Tibial nerve (tissue), 4 donors: Measurements from ENCODE around the gene UBASH3B. TPM values are rescaled to one million over a fixed set of nuclear protein-coding genes. Genes with fewer than 3 reads are reported as not detected.

Source experiments
- DNase-seq, 2 donors: peaks; one replicate each; pipeline ENCODE4 v3.0.0-alpha.2; 2019; ENCODE audit warnings: low spot score in 2 of 2
- H3K27ac ChIP-seq, 4 donors: fragments of 200-600 bp; sonication (generic) in 3 of 4; one replicate each; pipeline ENCODE4 v1.5.1; 2017 to 2019; ENCODE audit warnings: mild to moderate bottlenecking in 1 of 4
- H3K27me3 ChIP-seq, 2 donors: fragments of 200-600 bp; sonication (generic) in 1 of 2; one replicate each; pipeline versions ENCODE4 v1.5.1 to v1.6.0; 2017 to 2019
- H3K36me3 ChIP-seq, 3 donors: fragments of 200-600 bp; sonication (generic); one replicate each; pipeline ENCODE4 v1.5.1; 2018 to 2019
- H3K4me1 ChIP-seq, 4 donors: fragments of 200-600 bp; sonication (generic) in 3 of 4; one replicate each; pipeline ENCODE4 v1.5.1; 2017 to 2019
- H3K4me3 ChIP-seq, 4 donors: fragments of 200-600 bp; sonication (generic) in 3 of 4; one replicate each; pipeline ENCODE4 v1.5.1; 2017 to 2019; ENCODE audit warnings: mild to moderate bottlenecking in 1 of 4, moderate library complexity in 1 of 4
- H3K9me3 ChIP-seq, 4 donors: fragments of 200-600 bp; sonication (generic) in 3 of 4; one replicate each; pipeline ENCODE4 v1.5.1; 2017 to 2019
- CTCF ChIP-seq, 5 experiments: fragments of 200-600 bp in 3 of 5; fragments of 450-650 bp in 2 of 5; sonication (generic) in 3 of 5; IDR thresholded peaks; one replicate each; pipeline ENCODE4 v1.5.1; 2016 to 2019; ENCODE audit warnings: antibody characterized with exemption in 5 of 5, mild to moderate bottlenecking in 3 of 5, moderate library complexity in 2 of 5
- EP300 ChIP-seq, 2 donors: sonication (generic); formaldehyde crosslinking; IDR thresholded peaks; one replicate each; pipeline ENCODE4 v1.6.1; 2017; ENCODE audit warnings: antibody characterized with exemption in 2 of 2, mild to moderate bottlenecking in 1 of 2
- POLR2A ChIP-seq, 2 donors: fragments of 450-650 bp; IDR thresholded peaks; one replicate each; pipeline ENCODE4 v1.6.1; 2017; ENCODE audit warnings: antibody characterized with exemption in 2 of 2, mild to moderate bottlenecking in 2 of 2, moderate library complexity in 2 of 2
- WGBS, 2 donors: methylation state at CpG; one replicate each; pipeline ENCODE4 v1.1.5; 2018; 5-methylcytosine and 5-hydroxymethylcytosine counted together
- total RNA-seq, 4 donors: library from RNA; depleted of rRNA; stranded (reverse); fragments of >200 nt; gene quantifications; one replicate each; pipeline ENCODE4 v1.1.0, GENCODE V29; 2016

UBASH3B gene
- total RNA-seq, 4 donors from 2014 or later: 0.66 to 5.1 (median 1.8) TPM

DNA sequence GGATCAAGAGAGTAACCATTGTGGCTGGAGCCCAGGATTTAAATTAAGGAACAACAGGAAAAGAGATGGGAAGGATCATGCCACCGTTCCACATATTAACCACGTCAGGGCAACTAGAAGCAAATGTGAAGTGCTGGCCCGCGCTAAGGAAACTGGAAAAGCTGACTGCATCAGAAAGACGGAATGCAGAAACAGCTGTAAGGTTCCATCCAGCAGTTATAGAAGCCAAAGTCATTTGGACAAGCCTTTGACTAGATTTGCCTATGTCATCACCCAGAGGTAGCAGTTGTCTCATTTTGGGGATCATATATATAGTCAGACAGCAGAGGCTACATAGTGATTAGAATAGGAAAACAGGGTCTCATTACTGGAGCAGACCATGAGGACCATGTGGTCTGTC lies 139.8 kb downstream of the UBASH3B start:
- H3K4me3 ChIP-seq: no peak overlapping the region
- WGBS, 2 donors: 87 to 94% methylated on average over 5 of the region's 5 CpGs
- no peak for DNase-seq
- H3K27me3 ChIP-seq: no peaks in the 10 kb centered on the region
- H3K27ac ChIP-seq: no peak overlapping the region
- H3K9me3 ChIP-seq: no peaks in the 10 kb centered on the region
- no peaks in the 10 kb centered on the region for H3K4me1 ChIP-seq
- H3K36me3 ChIP-seq: peaks cover 0 to 8% (median 0%) of the 10 kb centered on the region in 3 donors
- TF ChIP-seq EP300 (IDR thresholded peaks at IDR 0.05): no peak
- no peak for TF ChIP-seq POLR2A (IDR thresholded peaks at IDR 0.05)
- TF ChIP-seq CTCF (IDR thresholded peaks at IDR 0.05): no peak

- peak; percentile 40 to 69 for DNase-seq
- Histone ChIP-seq H3K4me1 (no peaks in the 10 kb centered on the region), H3K27me3 (no peaks in the 10 kb centered on the region), H3K36me3 (peaks cover 0 to 8% (median 0%) of the 10 kb centered on the region in 3 donors), H3K9me3 (no peaks in the 10 kb centered on the region), H3K27ac (no peak overlapping the region), H3K4me3 (no peak overlapping the region)
- WGBS, 2 donors: 66 to 70% methylated on average over 9 to 11 of the region's 11 CpGs
- TF ChIP-seq EP300 (IDR thresholded peaks at IDR 0.05) (no peak), CTCF (IDR thresholded peaks at IDR 0.05) (peak; percentile 55 to 78 (median 73)), POLR2A (IDR thresholded peaks at IDR 0.05) (no peak)
Measured at GRCh38 chr11:122796128-122796717, 140.7 kb downstream of the UBASH3B start.

DNA sequence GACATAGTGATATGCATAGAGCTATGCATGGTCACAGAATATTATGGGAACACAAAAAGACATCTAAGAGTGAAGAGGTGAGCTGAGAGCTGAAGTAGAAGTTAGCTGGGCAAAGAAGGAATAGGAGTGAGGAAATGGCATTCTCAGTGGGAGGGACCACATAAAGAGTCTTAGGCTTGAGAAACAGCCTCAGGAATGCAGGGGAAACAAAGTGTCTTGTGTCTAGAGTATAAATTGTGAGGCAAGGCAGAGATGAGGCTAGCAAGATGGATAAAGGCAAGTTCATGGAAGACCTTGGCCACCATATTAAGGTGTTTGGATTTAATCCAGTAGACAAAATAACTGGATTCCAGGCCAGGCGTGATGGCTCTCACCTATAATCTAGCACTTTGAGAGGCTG lies 142.1 kb downstream of the UBASH3B start:
- TF ChIP-seq CTCF (IDR thresholded peaks at IDR 0.05): no peak
- TF ChIP-seq POLR2A (IDR thresholded peaks at IDR 0.05): no peak
- TF ChIP-seq EP300 (IDR thresholded peaks at IDR 0.05): no peak
- WGBS, 2 donors: 59 to 61% methylated on average over 1 of the region's 1 CpG
- no peaks in the 10 kb centered on the region for H3K27me3 ChIP-seq
- DNase-seq: no peak
- H3K36me3 ChIP-seq: peaks cover 0 to 8% (median 0%) of the 10 kb centered on the region in 3 donors
- H3K4me1 ChIP-seq: no peaks in the 10 kb centered on the region
- H3K9me3 ChIP-seq: no peaks in the 10 kb centered on the region
- no peak overlapping the region for H3K4me3 ChIP-seq
- H3K27ac ChIP-seq: no peak overlapping the region

- Histone ChIP-seq H3K27me3 (no peaks in the 10 kb centered on the region), H3K36me3 (peaks cover 0 to 8% (median 0%) of the 10 kb centered on the region in 3 donors), H3K9me3 (no peaks in the 10 kb centered on the region), H3K27ac (no peak overlapping the region), H3K4me1 (no peaks in the 10 kb centered on the region), H3K4me3 (no peak overlapping the region)
- no peak for DNase-seq
- WGBS, 2 donors: 79% methylated on average over 4 of the region's 4 CpGs
- no peak for TF ChIP-seq POLR2A (IDR thresholded peaks at IDR 0.05)
- no peak for TF ChIP-seq EP300 (IDR thresholded peaks at IDR 0.05)
Measured at GRCh38 chr11:122799406-122800105, 144.0 kb downstream of the UBASH3B start.

DNA sequence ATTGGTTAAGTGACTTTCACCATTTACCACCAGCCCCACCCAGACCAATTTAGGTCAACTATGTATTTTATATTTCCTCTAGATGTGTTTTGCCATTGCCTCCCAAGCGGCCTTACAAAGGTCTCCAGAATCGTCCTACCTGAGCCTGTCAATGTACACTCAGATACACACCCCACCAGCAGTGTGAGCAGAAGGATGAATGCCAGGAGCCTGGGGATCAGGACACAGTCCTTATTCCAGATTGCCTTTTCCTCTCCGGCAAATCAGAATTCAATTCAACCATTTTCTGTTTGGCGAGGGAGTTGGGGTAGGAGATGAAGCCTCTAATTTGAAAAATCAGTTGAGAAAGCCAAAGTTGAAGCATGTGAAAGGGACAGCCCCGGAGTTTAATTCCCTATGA lies 147.4 kb downstream of the UBASH3B start:
- Histone ChIP-seq H3K27ac (no peak overlapping the region), H3K27me3 (no peaks in the 10 kb centered on the region), H3K4me1 (peaks cover 0 to 1% (median 0%) of the 10 kb centered on the region in 4 donors), H3K4me3 (no peak overlapping the region), H3K9me3 (no peaks in the 10 kb centered on the region), H3K36me3 (no peaks in the 10 kb centered on the region)
- no peak for TF ChIP-seq CTCF (IDR thresholded peaks at IDR 0.05)
- TF ChIP-seq EP300 (IDR thresholded peaks at IDR 0.05): no peak
- no peak for TF ChIP-seq POLR2A (IDR thresholded peaks at IDR 0.05)
- no peak for DNase-seq
- 94 to 96% methylated on average over 5 of the region's 5 CpGs for WGBS, 2 donors
